Type B pancreatic cell (in vitro differentiated cells): ENCODE results near the gene KLHL29. TPM values are rescaled to one million over a fixed set of nuclear protein-coding genes. Genes with fewer than 3 reads are reported as not detected.

ENCODE experiments used
- DNase-seq: peaks from one replicate; pipeline ENCODE4 v3.0.0; 2021; ENCODE audit warnings: mixed read lengths; ENCODE audit not compliant: unreplicated experiment; ENCODE audit errors: extremely low spot score
- H3K27ac Mint-ChIP-seq: 2 replicates; pipeline ENCODE4 v1.8.0; 2021; ENCODE audit warnings: mild to moderate bottlenecking, mixed read lengths
- H3K27me3 Mint-ChIP-seq: 2 replicates; pipeline ENCODE4 v1.8.0; 2021; ENCODE audit warnings: mixed read lengths
- H3K36me3 Mint-ChIP-seq: 2 replicates; pipeline ENCODE4 v1.8.0; 2021; ENCODE audit warnings: mixed read lengths
- H3K4me1 Mint-ChIP-seq: one replicate; pipeline ENCODE4 v1.8.0; 2021; ENCODE audit warnings: mixed read lengths; ENCODE audit not compliant: unreplicated experiment
- H3K4me3 Mint-ChIP-seq: 2 replicates; pipeline ENCODE4 v1.8.0; 2021; ENCODE audit warnings: mild to moderate bottlenecking, mixed read lengths
- H3K9me3 Mint-ChIP-seq: 2 replicates; pipeline ENCODE4 v1.8.0; 2021; ENCODE audit warnings: mixed read lengths
- total RNA-seq: library from RNA; stranded (reverse); gene quantifications from 2 replicates; pipeline ENCODE4 v1.2.1, GENCODE V29; 2021; ENCODE audit warnings: low replicate concordance
- TF ChIP-seq, protein P1 (sequence below): fragments of 200-600 bp; sonication (generic); conservative IDR thresholded peaks from 2 replicates; pipeline ENCODE4 v1.5.0; 2021; ENCODE audit warnings: antibody characterized with exemption, mild to moderate bottlenecking

The KLHL29 gene
- total RNA-seq, 1 donor from 2014 or later: 24.1 TPM

- DNase-seq: no peak
- H3K27ac Mint-ChIP-seq: no peak overlapping the region
- TF ChIP-seq, protein P1, sequence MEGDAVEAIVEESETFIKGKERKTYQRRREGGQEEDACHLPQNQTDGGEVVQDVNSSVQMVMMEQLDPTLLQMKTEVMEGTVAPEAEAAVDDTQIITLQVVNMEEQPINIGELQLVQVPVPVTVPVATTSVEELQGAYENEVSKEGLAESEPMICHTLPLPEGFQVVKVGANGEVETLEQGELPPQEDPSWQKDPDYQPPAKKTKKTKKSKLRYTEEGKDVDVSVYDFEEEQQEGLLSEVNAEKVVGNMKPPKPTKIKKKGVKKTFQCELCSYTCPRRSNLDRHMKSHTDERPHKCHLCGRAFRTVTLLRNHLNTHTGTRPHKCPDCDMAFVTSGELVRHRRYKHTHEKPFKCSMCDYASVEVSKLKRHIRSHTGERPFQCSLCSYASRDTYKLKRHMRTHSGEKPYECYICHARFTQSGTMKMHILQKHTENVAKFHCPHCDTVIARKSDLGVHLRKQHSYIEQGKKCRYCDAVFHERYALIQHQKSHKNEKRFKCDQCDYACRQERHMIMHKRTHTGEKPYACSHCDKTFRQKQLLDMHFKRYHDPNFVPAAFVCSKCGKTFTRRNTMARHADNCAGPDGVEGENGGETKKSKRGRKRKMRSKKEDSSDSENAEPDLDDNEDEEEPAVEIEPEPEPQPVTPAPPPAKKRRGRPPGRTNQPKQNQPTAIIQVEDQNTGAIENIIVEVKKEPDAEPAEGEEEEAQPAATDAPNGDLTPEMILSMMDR: no peak
- H3K9me3 Mint-ChIP-seq: no peaks in the 10 kb centered on the region
- no peaks in the 10 kb centered on the region for H3K27me3 Mint-ChIP-seq
- H3K36me3 Mint-ChIP-seq: peaks cover 6% of the 10 kb centered on the region
- no peak overlapping the region for H3K4me3 Mint-ChIP-seq
- H3K4me1 Mint-ChIP-seq: peaks cover 11% of the 10 kb centered on the region
Observed at GRCh38 chr2:23635442-23636340, 250.7 kb downstream of the KLHL29 start.

DNA sequence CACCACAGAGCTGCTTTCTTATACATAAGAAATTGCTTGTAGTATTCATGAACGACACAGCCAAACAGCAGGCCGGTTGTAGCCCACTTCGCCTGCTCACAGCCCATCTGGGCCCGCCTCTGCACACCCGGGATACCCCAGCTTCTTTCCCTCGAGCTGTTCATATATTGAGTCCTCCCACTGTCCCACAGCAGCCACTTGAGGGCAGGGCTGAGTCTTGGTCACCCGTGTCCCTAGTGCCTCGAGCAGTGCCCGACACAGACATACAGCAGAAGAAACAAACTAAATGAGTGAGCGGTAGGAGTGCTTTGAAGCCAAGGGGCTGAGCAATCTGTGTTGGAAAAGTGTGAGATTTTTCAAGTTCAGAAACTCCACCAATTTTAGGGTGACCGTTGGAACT lies 251.4 kb downstream of the KLHL29 start:
- Mint-ChIP-seq H3K27me3 (no peaks in the 10 kb centered on the region), H3K36me3 (peaks cover 6% of the 10 kb centered on the region), H3K27ac (peak overlapping the region; percentile 14), H3K4me1 (peaks cover 11% of the 10 kb centered on the region), H3K9me3 (no peaks in the 10 kb centered on the region), H3K4me3 (no peak overlapping the region)
- TF ChIP-seq, protein P1: peak; percentile 36
- no peak for DNase-seq

DNA sequence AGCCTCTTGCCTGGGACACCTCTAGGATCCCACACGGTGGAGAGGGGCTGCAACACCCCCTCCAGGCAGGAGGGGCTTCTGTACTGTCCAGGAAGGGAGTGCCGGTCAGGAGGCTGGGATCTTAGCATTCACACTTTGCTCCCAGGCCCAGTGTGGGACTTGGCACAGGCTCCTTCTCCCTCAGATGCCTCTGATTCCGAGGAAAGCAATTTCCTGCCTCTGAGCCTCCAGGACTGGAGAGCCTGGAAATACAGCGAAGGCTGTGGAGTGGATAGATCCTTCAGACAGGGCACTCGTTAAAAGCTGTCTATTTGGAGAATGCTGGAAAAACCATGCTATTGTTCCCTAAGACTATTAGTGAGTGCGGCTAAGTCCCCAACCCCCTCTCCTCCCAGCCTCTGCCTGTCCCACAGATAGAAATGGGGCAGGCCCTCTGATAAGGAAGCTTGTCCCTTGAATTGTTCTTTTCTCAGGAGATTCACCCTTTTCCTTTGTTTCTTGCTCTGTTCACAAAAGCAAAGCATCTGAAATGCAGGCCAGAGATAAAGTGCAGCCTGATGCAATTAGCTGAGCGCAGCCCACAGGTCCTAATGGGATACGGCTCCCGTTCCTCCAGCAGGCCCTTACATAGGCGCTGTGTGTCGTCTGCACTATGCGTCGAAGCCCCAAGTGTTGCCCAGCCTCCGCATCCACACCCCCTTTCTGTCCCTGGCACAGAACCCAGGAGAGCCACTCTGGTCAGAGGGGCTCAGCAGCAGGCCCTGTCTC lies 252.2 kb downstream of the KLHL29 start:
- Mint-ChIP-seq H3K36me3 (peaks cover 10% of the 10 kb centered on the region), H3K9me3 (no peaks in the 10 kb centered on the region), H3K4me3 (no peak overlapping the region), H3K4me1 (peaks cover 11% of the 10 kb centered on the region), H3K27ac (peak overlapping the region; percentile 34), H3K27me3 (no peaks in the 10 kb centered on the region)
- TF ChIP-seq, protein P1: no peak
- DNase-seq: no peak

DNA sequence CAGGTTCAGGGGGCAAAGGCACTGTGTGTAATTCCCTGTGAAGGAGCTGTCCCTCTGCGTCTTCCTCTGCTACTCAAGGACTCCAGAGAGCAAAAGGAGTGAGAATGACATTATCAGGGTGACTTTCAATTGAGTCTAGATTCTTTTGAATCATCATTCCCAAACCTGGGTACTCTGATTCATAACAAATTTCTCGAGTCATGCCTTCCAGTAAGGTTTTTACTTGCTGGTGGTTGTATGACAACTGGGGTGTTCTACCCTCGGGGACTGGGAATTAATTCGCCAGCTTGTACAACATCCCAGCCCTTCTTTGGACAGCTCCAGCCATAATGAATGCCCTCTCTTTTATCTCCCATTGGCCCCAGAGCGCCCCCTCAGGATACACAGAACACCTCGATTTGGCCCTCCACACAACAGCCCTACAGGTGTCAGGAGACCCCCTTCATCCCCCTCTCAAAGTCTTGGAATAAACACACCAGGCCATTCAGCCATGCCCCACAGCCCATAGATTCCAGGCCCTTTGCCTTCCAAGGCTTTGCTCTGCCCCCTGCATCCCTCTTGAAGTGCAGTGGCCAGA lies 254.5 kb downstream of the KLHL29 start:
- no peak overlapping the region for H3K27ac Mint-ChIP-seq
- TF ChIP-seq, protein P1: no peak
- no peak for DNase-seq
- H3K9me3 Mint-ChIP-seq: no peaks in the 10 kb centered on the region
- H3K36me3 Mint-ChIP-seq: peaks cover 16% of the 10 kb centered on the region
- peaks cover 11% of the 10 kb centered on the region for H3K4me1 Mint-ChIP-seq
- no peak overlapping the region for H3K4me3 Mint-ChIP-seq
- H3K27me3 Mint-ChIP-seq: no peaks in the 10 kb centered on the region

DNA sequence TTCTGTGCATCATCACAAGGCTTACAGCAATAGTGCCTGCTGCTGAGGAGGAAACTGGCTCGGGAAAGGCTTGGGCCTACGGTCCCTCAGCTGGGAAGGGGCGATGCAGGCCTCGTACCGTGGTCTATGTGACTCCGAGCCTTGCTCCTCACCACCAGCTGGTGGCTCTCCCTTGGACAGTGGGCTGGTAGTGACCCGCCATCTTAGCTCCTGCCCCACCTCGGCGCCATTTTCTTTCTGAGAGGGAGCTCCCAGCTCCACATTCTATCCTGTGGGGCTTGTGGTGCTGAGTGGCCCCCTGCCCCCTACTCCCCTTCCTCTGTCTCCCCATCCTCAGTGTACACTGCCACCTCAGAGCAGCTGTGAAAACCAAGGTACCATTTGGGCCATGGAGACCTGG lies 255.7 kb downstream of the KLHL29 start:
- Mint-ChIP-seq H3K4me3 (no peak overlapping the region), H3K4me1 (peaks cover 18% of the 10 kb centered on the region), H3K27me3 (no peaks in the 10 kb centered on the region), H3K36me3 (peaks cover 19% of the 10 kb centered on the region), H3K9me3 (no peaks in the 10 kb centered on the region), H3K27ac (no peak overlapping the region)
- TF ChIP-seq, protein P1: no peak
- DNase-seq: no peak
